Activated B cell treated with CpG ODN at 0.5 μM for 24 hours (primary cell): ENCODE measurements around the gene PRR15L. TPM values are rescaled to one million over a fixed set of nuclear protein-coding genes. Genes with fewer than 3 reads are reported as not detected.

ENCODE experiments used
- ATAC-seq: fragments of 200-7000 bp; cut with Tn5 transposase; one replicate; pipeline ENCODE4 v1.10.0; 2021; ENCODE audit warnings: low read depth, mild to moderate bottlenecking, moderate library complexity
- CTCF ChIA-PET: fragments of 350-600 bp; sonication (Branson Sonifier 250); formaldehyde crosslinking; loops from one replicate; lab custom pipeline; 2021; ENCODE audit warnings: antibody characterized with exemption; lab: Charles Lee
- POLR2A ChIA-PET: fragments of 350-600 bp; sonication (Branson Sonifier 250); formaldehyde crosslinking; loops from one replicate; lab custom pipeline; 2021; ENCODE audit warnings: antibody characterized with exemption; lab: Charles Lee
- DNase-seq: peaks from one replicate; pipeline ENCODE4 v3.0.0; 2022
- H3K27ac Mint-ChIP-seq: one replicate; pipeline ENCODE4 v1.8.0; 2020; ENCODE audit warnings: mixed read lengths
- H3K27me3 Mint-ChIP-seq: one replicate; pipeline ENCODE4 v1.8.0; 2021; ENCODE audit warnings: mixed read lengths
- H3K36me3 Mint-ChIP-seq: one replicate; pipeline ENCODE4 v1.8.0; 2021; ENCODE audit warnings: low read depth, mixed read lengths
- H3K4me1 Mint-ChIP-seq: one replicate; pipeline ENCODE4 v1.8.0; 2021; ENCODE audit warnings: mixed read lengths
- H3K4me3 Mint-ChIP-seq: one replicate; pipeline ENCODE4 v1.8.0; 2020; ENCODE audit warnings: mild to moderate bottlenecking, mixed read lengths
- H3K9me3 Mint-ChIP-seq: one replicate; pipeline ENCODE4 v1.8.0; 2020; ENCODE audit warnings: mixed read lengths
- CTCF ChIP-seq: fragments of 200-600 bp; IDR thresholded peaks from one replicate; pipeline ENCODE4 v1.8.0; 2022; ENCODE audit warnings: antibody characterized with exemption, mild to moderate bottlenecking
- intact Hi-C: fragments of 100-400 bp; cut with micrococcal nuclease; formaldehyde crosslinking; loops from one replicate; pipeline ENCODE4 v1.15.1; 2024
- total RNA-seq: library from RNA; stranded (reverse); gene quantifications from 2 replicates; pipeline ENCODE4 v1.2.3, GENCODE V29; 2022

Gene PRR15L
- total RNA-seq, 1 donor from 2014 or later: not detected

DNA sequence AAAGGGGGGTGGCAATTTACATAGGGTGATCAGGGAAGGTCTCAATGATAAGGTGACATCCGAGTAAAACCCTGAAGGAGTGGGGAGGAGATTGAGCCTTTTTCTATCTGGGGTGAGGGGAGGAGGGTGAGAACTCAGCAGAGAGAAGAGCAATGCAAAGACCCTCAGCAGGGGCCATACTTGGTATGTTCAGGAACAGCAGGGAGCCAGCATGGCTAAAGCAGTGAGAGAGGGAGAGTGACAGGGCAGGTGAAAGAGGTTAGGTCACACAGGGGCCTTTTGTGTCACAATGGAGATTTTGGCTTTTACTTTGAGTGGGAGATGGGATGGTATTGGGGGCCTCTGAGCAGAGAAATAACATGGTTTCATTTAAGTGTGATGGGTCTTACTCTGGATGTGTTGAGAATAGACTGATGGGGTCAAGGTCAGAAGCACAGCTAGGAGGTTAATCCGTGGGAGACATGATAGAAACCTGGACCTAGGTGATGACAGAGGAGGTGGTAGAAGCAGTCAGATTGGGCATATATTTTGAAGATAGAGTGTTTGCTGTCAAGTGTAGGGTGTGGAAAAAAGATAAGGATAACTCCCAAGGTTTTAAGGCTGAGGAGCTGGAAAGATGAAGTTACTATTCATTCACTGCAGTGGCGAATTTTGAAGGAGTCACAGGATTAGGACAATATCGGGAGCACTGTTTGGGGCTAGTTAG, 55.5 kb downstream of the PRR15L start:
- no peaks in the 10 kb centered on the region for H3K27me3 Mint-ChIP-seq
- no peak for TF ChIP-seq CTCF
- CTCF ChIA-PET: interaction anchor here (1.5 kb wide), 1 partner anchor 61 kb away, joined by 3 read pairs; the partner anchor contains the start of gene SCRN2
- ATAC-seq (no peak), DNase-seq (no peak)
- H3K36me3 Mint-ChIP-seq: peaks cover 62% of the 10 kb centered on the region
- H3K27ac Mint-ChIP-seq: no peak overlapping the region
- H3K9me3 Mint-ChIP-seq: no peaks in the 10 kb centered on the region
- peaks cover 32% of the 10 kb centered on the region for H3K4me1 Mint-ChIP-seq
- intact Hi-C loops: no loop called here
- no peak overlapping the region for H3K4me3 Mint-ChIP-seq
- POLR2A ChIA-PET: no interaction called here

Other genes with a start within 250 kb of the PRR15L start
- gene TBX21, start 224.6 kb downstream of the PRR15L start, total RNA-seq: 3.6 and 3.8 TPM in 2 replicates
- 28.8 and 34.4 TPM in 2 replicates for gene OSBPL7, start 136.1 kb downstream of the PRR15L start, total RNA-seq
- gene MRPL10, start 126.3 kb downstream of the PRR15L start, total RNA-seq: 36.4 and 37.4 TPM in 2 replicates
- 1.5 and 1.9 TPM in 2 replicates for gene LRRC46, start 126.2 kb downstream of the PRR15L start, total RNA-seq
- 32.1 and 36.3 TPM in 2 replicates for gene SCRN2, start 116.6 kb downstream of the PRR15L start, total RNA-seq
- gene SP6, start 106.7 kb downstream of the PRR15L start, total RNA-seq: 0.09 TPM in 1 of 2 replicates, not detected in the other
- 26.5 and 28.5 TPM in 2 replicates for gene SP2, start 61.6 kb downstream of the PRR15L start, total RNA-seq
- 25.1 and 26.5 TPM in 2 replicates for gene PNPO, start 16.3 kb downstream of the PRR15L start, total RNA-seq
- 275 and 286 TPM in 2 replicates for gene CDK5RAP3, start 13.2 kb upstream of the PRR15L start, total RNA-seq
- gene COPZ2, start 79.9 kb upstream of the PRR15L start, total RNA-seq: 3.3 and 4.1 TPM in 2 replicates
- 127 and 141 TPM in 2 replicates for gene NFE2L1, start 90.5 kb upstream of the PRR15L start, total RNA-seq
- 46.0 and 49.5 TPM in 2 replicates for gene CBX1, start 143.6 kb upstream of the PRR15L start, total RNA-seq
- 129 and 145 TPM in 2 replicates for gene SNX11, start 149.9 kb upstream of the PRR15L start, total RNA-seq